Body of pancreas (tissue), 4 donors: Measurements from ENCODE around the gene VPS33B. TPM values are rescaled to one million over a fixed set of nuclear protein-coding genes. Genes with fewer than 3 reads are reported as not detected.

Source experiments
- ATAC-seq: fragments of 150-250 bp; one replicate; pipeline ENCODE4 v1.9.1; 2016
- DNase-seq, 4 donors: peaks; one replicate each; pipeline ENCODE4 v3.0.0-alpha.2; 2019
- H3K27ac ChIP-seq, 4 donors: fragments of 200-600 bp; sonication (generic); 1 replicate in 3 of 4; 2 replicates in 1 of 4; pipeline versions ENCODE4 v1.5.1 to v1.6.1; 2016 to 2019; ENCODE audit warnings: mild to moderate bottlenecking in 1 of 4, mixed read lengths in 1 of 4, moderate library complexity in 1 of 4
- H3K27me3 ChIP-seq, 2 donors: fragments of 200-600 bp; sonication (generic); one replicate each; pipeline ENCODE4 v1.6.0; 2016; ENCODE audit warnings: mild to moderate bottlenecking in 1 of 2
- H3K36me3 ChIP-seq, 2 donors: fragments of 200-600 bp; sonication (generic); replicated peaks in 1 of 2; 2 replicates each; pipeline ENCODE4 v1.5.1; 2016; ENCODE audit warnings: low read depth in 2 of 2; ENCODE audit not compliant: insufficient read depth in 1 of 2
- H3K4me1 ChIP-seq: fragments of 200-600 bp; sonication (generic); one replicate; pipeline ENCODE4 v1.6.0; 2016
- H3K4me3 ChIP-seq, 2 donors: fragments of 200-600 bp; sonication (generic); 1 replicate in 1 of 2; 2 replicates in 1 of 2; pipeline ENCODE4 v1.5.1; 2016 to 2019
- H3K9me3 ChIP-seq, 3 donors: fragments of 200-600 bp; sonication (generic); 1 replicate in 2 of 3; 2 replicates in 1 of 3; pipeline ENCODE4 v1.5.1; 2016
- POLR2A ChIP-seq, 3 donors: fragments of 450-650 bp; IDR thresholded peaks; one replicate each; pipeline ENCODE4 v1.6.1; 2016; ENCODE audit warnings: antibody characterized with exemption in 3 of 3, mild to moderate bottlenecking in 2 of 3
- WGBS, 2 donors: methylation state at CpG; one replicate each; pipeline ENCODE4 v1.1.5; 2017; 5-methylcytosine and 5-hydroxymethylcytosine counted together
- intact Hi-C: fragments of 100-400 bp; cut with DNase I; formaldehyde crosslinking; loops from one replicate; pipeline ENCODE4 v1.15.1; 2023
- total RNA-seq, 2 donors: library from RNA; depleted of rRNA; stranded (reverse); fragments of >200 nt; gene quantifications; one replicate each; pipeline ENCODE4 v1.1.0, GENCODE V29; 2016
- TF ChIP-seq, protein P1 (sequence below), 7 experiments: fragments of 450-650 bp in 4 of 7; fragments of 200-600 bp in 3 of 7; sonication (generic) in 3 of 7; IDR thresholded peaks; one replicate each; pipeline ENCODE4 v1.5.1; 2016 to 2019; ENCODE audit warnings: antibody characterized with exemption in 7 of 7

Gene VPS33B
- total RNA-seq, 2 donors from 2014 or later: 8.3 to 10.5 TPM

DNA sequence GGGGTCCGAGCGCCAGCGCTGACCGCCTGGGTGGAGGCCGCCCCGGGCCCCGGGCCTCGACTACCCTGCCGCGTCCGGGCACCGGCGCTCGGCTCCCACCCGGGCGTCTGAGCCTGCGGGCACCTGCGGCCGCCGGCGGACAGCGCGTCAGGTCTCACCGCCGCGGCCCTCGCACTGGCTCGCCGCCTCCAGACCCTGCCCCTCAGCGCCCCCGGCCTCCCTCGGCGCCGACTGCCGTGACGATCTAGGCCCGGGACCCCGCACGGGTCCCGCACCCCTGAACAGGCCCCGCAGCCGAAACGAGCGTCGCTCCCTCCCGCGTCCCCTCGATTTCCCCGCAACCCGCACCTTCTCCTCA lies 28.4 kb downstream of the VPS33B start:
- peak overlapping the region; percentile 70 to 91 (median 86) for H3K27ac ChIP-seq
- WGBS, 2 donors: 0 to 1% methylated on average over 8 to 23 of the region's 50 CpGs

DNA sequence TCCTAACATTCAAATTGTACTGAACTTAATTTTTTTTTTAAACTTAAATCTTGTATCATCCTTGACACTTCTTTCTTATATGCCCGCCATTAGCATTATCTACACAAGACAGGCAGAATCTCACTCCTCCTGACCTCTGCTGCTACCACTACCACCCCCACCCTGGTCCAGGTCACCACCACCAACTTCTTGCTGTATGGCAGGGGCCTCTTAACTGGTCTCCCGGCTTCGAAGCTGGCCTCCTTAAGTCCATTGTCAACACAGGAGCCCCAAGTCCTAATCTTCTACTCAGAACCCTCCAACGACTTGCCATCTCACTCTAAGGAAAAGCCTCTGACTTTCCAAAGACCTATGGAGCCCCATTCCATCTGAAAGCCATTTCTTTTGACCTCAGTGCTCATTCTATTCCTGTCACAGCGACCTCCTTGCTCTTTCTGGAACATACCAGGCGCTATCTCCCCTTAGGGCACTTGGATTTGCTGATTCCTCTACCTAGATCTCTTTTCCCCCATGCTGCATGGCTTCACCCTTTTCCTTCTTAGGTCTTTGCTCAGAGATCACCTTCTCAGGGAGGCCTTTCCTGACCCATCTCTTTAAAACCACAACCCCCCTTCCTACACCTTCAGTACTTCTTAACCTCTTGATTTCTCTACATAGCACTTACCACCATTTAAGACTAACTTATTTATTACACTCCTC lies 30.7 kb downstream of the VPS33B start:
- Histone ChIP-seq H3K27ac (peak overlapping the region in 2 of 4 donors; percentile 91), H3K36me3 (no peaks in the 10 kb centered on the region), H3K4me1 (peaks cover 22% of the 10 kb centered on the region), H3K27me3 (no peaks in the 10 kb centered on the region), H3K9me3 (no peaks in the 10 kb centered on the region), H3K4me3 (no peak overlapping the region)
- no peak for ATAC-seq
- DNase-seq: no peak
- 87 to 91% methylated on average over 6 of the region's 6 CpGs for WGBS, 2 donors
- intact Hi-C loops: no loop called here
- TF ChIP-seq, protein P1, sequence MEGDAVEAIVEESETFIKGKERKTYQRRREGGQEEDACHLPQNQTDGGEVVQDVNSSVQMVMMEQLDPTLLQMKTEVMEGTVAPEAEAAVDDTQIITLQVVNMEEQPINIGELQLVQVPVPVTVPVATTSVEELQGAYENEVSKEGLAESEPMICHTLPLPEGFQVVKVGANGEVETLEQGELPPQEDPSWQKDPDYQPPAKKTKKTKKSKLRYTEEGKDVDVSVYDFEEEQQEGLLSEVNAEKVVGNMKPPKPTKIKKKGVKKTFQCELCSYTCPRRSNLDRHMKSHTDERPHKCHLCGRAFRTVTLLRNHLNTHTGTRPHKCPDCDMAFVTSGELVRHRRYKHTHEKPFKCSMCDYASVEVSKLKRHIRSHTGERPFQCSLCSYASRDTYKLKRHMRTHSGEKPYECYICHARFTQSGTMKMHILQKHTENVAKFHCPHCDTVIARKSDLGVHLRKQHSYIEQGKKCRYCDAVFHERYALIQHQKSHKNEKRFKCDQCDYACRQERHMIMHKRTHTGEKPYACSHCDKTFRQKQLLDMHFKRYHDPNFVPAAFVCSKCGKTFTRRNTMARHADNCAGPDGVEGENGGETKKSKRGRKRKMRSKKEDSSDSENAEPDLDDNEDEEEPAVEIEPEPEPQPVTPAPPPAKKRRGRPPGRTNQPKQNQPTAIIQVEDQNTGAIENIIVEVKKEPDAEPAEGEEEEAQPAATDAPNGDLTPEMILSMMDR (IDR thresholded peaks at IDR 0.05): no peak
- no peak for TF ChIP-seq POLR2A (IDR thresholded peaks at IDR 0.05)

More for the DNA sequence above, 28.4 kb downstream of the VPS33B start:
- H3K4me3 ChIP-seq: peak overlapping the region; percentile 35 to 41
- H3K27me3 ChIP-seq: no peaks in the 10 kb centered on the region
- no peaks in the 10 kb centered on the region for H3K9me3 ChIP-seq
- H3K36me3 ChIP-seq: peaks cover 0 to 4% of the 10 kb centered on the region in 2 donors
- peak; percentile 37 for ATAC-seq
- DNase-seq: peak in 3 of 4 donors; percentile 10 to 41 (median 31)
- intact Hi-C loops: no loop called here
- peaks cover 17% of the 10 kb centered on the region for H3K4me1 ChIP-seq
- TF ChIP-seq, protein P1 (IDR thresholded peaks at IDR 0.05): no peak
- TF ChIP-seq POLR2A (IDR thresholded peaks at IDR 0.05): no peak

DNA sequence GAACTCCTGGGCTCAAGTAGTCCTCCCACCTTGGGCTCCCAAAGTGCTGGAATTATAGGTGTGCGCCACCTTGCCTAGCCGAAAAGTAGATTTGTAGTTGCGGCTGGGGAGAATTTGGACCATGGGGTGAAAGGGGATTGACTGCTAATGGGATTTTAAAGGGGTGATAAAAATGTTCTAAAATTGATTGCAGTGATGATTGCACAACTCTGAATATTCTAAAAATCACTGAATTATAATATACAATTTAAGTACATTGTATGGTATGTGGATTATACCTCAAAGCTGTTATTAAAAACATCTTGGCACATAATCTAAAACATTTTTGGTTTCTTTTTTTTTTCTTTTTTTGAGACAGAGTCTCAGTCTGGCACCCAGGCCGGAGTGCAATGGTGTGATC lies 31.9 kb downstream of the VPS33B start:
- TF ChIP-seq, protein P1 (IDR thresholded peaks at IDR 0.05): no peak
- TF ChIP-seq POLR2A (IDR thresholded peaks at IDR 0.05): no peak
- H3K9me3 ChIP-seq: no peaks in the 10 kb centered on the region
- ATAC-seq: no peak
- no peaks in the 10 kb centered on the region for H3K36me3 ChIP-seq
- no peaks in the 10 kb centered on the region for H3K27me3 ChIP-seq
- H3K4me3 ChIP-seq: no peak overlapping the region
- 97 to 98% methylated on average over 4 of the region's 4 CpGs for WGBS, 2 donors
- intact Hi-C loops: no loop called here
- no peak overlapping the region for H3K27ac ChIP-seq
- no peak for DNase-seq
- peaks cover 22% of the 10 kb centered on the region for H3K4me1 ChIP-seq

DNA sequence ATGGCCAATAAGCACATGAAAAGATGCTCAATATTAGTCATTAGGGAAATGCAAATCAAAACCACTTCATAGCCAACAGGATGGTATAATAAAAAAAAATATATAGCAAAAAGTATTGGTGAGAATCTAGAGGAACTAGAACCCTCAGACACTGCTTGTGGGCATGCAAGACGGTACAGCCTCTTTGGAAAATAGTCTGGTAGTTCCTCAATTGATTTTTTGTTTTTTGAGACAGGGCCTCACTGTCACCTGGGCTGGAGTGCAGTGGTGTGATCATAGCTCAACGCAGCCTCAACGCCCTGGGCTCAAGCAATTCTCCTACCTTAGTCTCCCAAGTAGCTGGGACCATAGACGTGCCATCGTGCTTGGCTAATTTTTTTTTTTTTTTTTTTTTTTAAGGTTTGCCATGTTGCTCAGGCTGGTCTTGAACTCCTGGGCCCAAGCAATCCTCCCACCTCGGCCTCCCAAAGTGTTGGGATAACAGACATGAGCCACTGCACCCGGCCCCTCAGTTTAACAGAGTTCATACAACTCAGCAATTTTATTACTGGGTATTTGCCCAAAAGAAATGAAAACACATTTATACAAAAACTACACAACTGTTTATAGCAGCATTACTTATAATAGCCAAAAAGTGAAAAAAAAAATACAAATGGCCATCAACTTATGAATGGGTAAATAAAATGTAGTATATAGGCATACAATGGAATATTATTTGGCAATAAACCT lies 33.2 kb downstream of the VPS33B start:
- H3K27me3 ChIP-seq: no peaks in the 10 kb centered on the region
- TF ChIP-seq, protein P1 (IDR thresholded peaks at IDR 0.05): no peak
- no peak for TF ChIP-seq POLR2A (IDR thresholded peaks at IDR 0.05)
- no peaks in the 10 kb centered on the region for H3K36me3 ChIP-seq
- H3K4me3 ChIP-seq: no peak overlapping the region
- H3K4me1 ChIP-seq: peaks cover 16% of the 10 kb centered on the region
- 83 to 90% methylated on average over 7 of the region's 7 CpGs for WGBS, 2 donors
- DNase-seq: no peak
- no peak for ATAC-seq
- H3K27ac ChIP-seq: no peak overlapping the region
- intact Hi-C loops: no loop called here
- no peaks in the 10 kb centered on the region for H3K9me3 ChIP-seq
